H1 (cell line): Measurements from ENCODE around the gene SLC22A13. TPM values are rescaled to one million over a fixed set of nuclear protein-coding genes. Genes with fewer than 3 reads are reported as not detected.
"Not testable (repeated sequence)": the region's sequence is repeated elsewhere in the genome, so short reads cannot be mapped to it uniquely, and the experiment has no call there.

Experiments
- CTCF ChIA-PET: fragments of 300-600 bp; sonication (Branson Sonifier 250); formaldehyde crosslinking; loops from one replicate; lab custom pipeline; 2021; ENCODE audit not compliant: partially characterized antibody; lab: Charles Lee
- POLR2A ChIA-PET: fragments of 300-600 bp; sonication (Branson Sonifier 250); formaldehyde crosslinking; loops from one replicate; lab custom pipeline; 2021; ENCODE audit warnings: inconsistent platforms; ENCODE audit not compliant: partially characterized antibody; lab: Charles Lee
- DNase-seq, 2 experiments: peaks; one replicate each; pipeline versions ENCODE4 v3.0.0 to v3.0.0-alpha.2; 2010 to 2022; ENCODE audit warnings: low spot score in 2 of 2, low read depth in 1 of 2, mixed read lengths in 1 of 2
- FAIRE-seq: peaks from 2 replicates; lab custom pipeline; 2011; peaks lifted over from hg19 to GRCh38; lab: Jason Lieb, UNC
- H2AFZ ChIP-seq: 2 replicates; pipeline ENCODE4 v1.8.1; 2012; ENCODE audit warnings: low read length, inconsistent platforms
- H2AK5ac ChIP-seq: 2 replicates; pipeline ENCODE4 v1.6.1; 2013; ENCODE audit warnings: low read depth, low read length
- H2BK120ac ChIP-seq: replicated peaks from 2 replicates; pipeline ENCODE3; 2013; ENCODE audit warnings: low read depth, low read length, inconsistent platforms
- H2BK12ac ChIP-seq: 2 replicates; pipeline ENCODE4 v1.6.1; 2013; ENCODE audit warnings: low read depth, low read length
- H2BK15ac ChIP-seq: 2 replicates; pipeline ENCODE4 v1.6.1; 2013; ENCODE audit warnings: low read length
- H2BK20ac ChIP-seq: 2 replicates; pipeline ENCODE4 v1.6.1; 2013; ENCODE audit warnings: low read length
- H2BK5ac ChIP-seq: 2 replicates; pipeline ENCODE4 v1.6.1; 2013; ENCODE audit warnings: low read depth, low read length
- H3K14ac ChIP-seq: 2 replicates; pipeline ENCODE4 v1.6.1; 2013; ENCODE audit warnings: inconsistent platforms; ENCODE audit not compliant: insufficient read length
- H3K18ac ChIP-seq: 2 replicates; pipeline ENCODE4 v1.6.1; 2013; ENCODE audit warnings: low read length; ENCODE audit errors: extremely low read depth
- H3K23ac ChIP-seq: 2 replicates; pipeline ENCODE4 v1.6.1; 2013; ENCODE audit warnings: inconsistent platforms; ENCODE audit not compliant: insufficient read length
- H3K23me2 ChIP-seq: 2 replicates; pipeline ENCODE4 v1.6.1; 2013; ENCODE audit warnings: low read depth, low read length
- H3K27ac ChIP-seq: 2 replicates; pipeline ENCODE4 v1.6.1; 2011; ENCODE audit warnings: low read depth, low read length, inconsistent platforms
- H3K27me3 ChIP-seq, 4 experiments: replicated peaks in 1 of 4; 1 replicate in 1 of 4; 2 replicates in 3 of 4; pipeline versions ENCODE4 v1.6.1 to v1.8.1; 2011 to 2013; ENCODE audit warnings: low read length in 3 of 4, mild to moderate bottlenecking in 3 of 4, inconsistent platforms in 2 of 4, mixed read lengths in 2 of 4, moderate library complexity in 1 of 4; ENCODE audit not compliant: control insufficient read depth in 3 of 4, insufficient read depth in 3 of 4; ENCODE audit errors: extremely low read depth in 1 of 4
- H3K36me3 ChIP-seq, 4 experiments: 2 replicates each; pipeline versions ENCODE4 v1.6.1 to v1.8.1; 2011 to 2013; ENCODE audit warnings: mild to moderate bottlenecking in 4 of 4, low read length in 3 of 4, moderate library complexity in 2 of 4, control low read depth in 1 of 4, inconsistent platforms in 1 of 4; ENCODE audit not compliant: insufficient read depth in 4 of 4, control insufficient read depth in 2 of 4
- H3K4ac ChIP-seq: replicated peaks from 2 replicates; pipeline ENCODE3; 2013; ENCODE audit warnings: low read length, low read depth, mixed read lengths, inconsistent platforms; ENCODE audit not compliant: insufficient read length
- H3K4me1 ChIP-seq, 4 experiments: replicated peaks in 1 of 4; 1 replicate in 1 of 4; 2 replicates in 3 of 4; pipeline versions ENCODE4 v1.6.1 to v1.8.1; 2011 to 2013; ENCODE audit warnings: low read length in 3 of 4, inconsistent platforms in 2 of 4, mixed read lengths in 1 of 4; ENCODE audit not compliant: insufficient read depth in 4 of 4, control insufficient read depth in 3 of 4
- H3K4me2 ChIP-seq, 2 experiments: 2 replicates each; pipeline versions ENCODE4 v1.6.1 to v1.8.1; 2011 to 2013; ENCODE audit warnings: low read depth in 2 of 2, low read length in 2 of 2, control low read depth in 1 of 2, inconsistent platforms in 1 of 2, mild to moderate bottlenecking in 1 of 2; ENCODE audit not compliant: insufficient read depth in 1 of 2
- H3K4me3 ChIP-seq, 4 experiments: fragments of 200-600, 300-600 bp in 1 of 4; sonication (generic), shearing (Covaris generic), sonication (Bioruptor Twin) in 1 of 4; 2 replicates each; pipeline versions ENCODE4 v1.5.1 to v1.8.1; 2011 to 2016; ENCODE audit warnings: low read length in 4 of 4, low read depth in 3 of 4, control low read depth in 2 of 4, inconsistent platforms in 2 of 4, mild to moderate bottlenecking in 2 of 4, mixed read lengths in 1 of 4, moderate library complexity in 1 of 4; ENCODE audit not compliant: insufficient read depth in 2 of 4; ENCODE audit errors: extremely low read depth in 1 of 4
- H3K56ac ChIP-seq: replicated peaks from 2 replicates; pipeline ENCODE3; 2013; ENCODE audit warnings: low read depth, mild to moderate bottlenecking, mixed read lengths, low read length, inconsistent platforms; ENCODE audit not compliant: insufficient read length
- H3K79me1 ChIP-seq: 2 replicates; pipeline ENCODE4 v1.6.1; 2013; ENCODE audit warnings: low read depth, low read length, control low read depth
- H3K79me2 ChIP-seq, 2 experiments: 2 replicates each; pipeline versions ENCODE4 v1.6.1 to v1.8.1; 2012 to 2013; ENCODE audit warnings: low read length in 2 of 2, mild to moderate bottlenecking in 2 of 2, inconsistent platforms in 1 of 2; ENCODE audit not compliant: insufficient read depth in 2 of 2, control insufficient read depth in 1 of 2
- H3K9ac ChIP-seq, 4 experiments: replicated peaks in 1 of 4; 1 replicate in 1 of 4; 2 replicates in 3 of 4; pipeline versions ENCODE4 v1.6.1 to v1.8.1; 2011 to 2013; ENCODE audit warnings: low read depth in 3 of 4, low read length in 3 of 4, control low read depth in 2 of 4, mild to moderate bottlenecking in 2 of 4, moderate library complexity in 2 of 4, inconsistent platforms in 1 of 4; ENCODE audit errors: extremely low read depth in 1 of 4
- H3K9me3 ChIP-seq, 2 experiments: 2 replicates each; pipeline versions ENCODE4 v1.6.1 to v1.8.1; 2012 to 2013; ENCODE audit warnings: mild to moderate bottlenecking in 2 of 2, moderate library complexity in 2 of 2, control low read depth in 1 of 2, inconsistent platforms in 1 of 2, low read depth in 1 of 2, low read length in 1 of 2, mixed read lengths in 1 of 2; ENCODE audit not compliant: insufficient read depth in 2 of 2
- H4K20me1 ChIP-seq, 2 experiments: replicated peaks in 1 of 2; 2 replicates each; pipeline versions ENCODE3 to v1.8.1; 2011 to 2013; ENCODE audit warnings: inconsistent platforms in 2 of 2, low read length in 2 of 2, mild to moderate bottlenecking in 1 of 2; ENCODE audit not compliant: insufficient read depth in 2 of 2, control insufficient read depth in 1 of 2
- H4K5ac ChIP-seq: 2 replicates; pipeline ENCODE4 v1.6.1; 2013; ENCODE audit warnings: low read length, low read depth, mixed read lengths, inconsistent platforms; ENCODE audit not compliant: insufficient read length
- H4K8ac ChIP-seq: 2 replicates; pipeline ENCODE4 v1.8.0; 2013; ENCODE audit warnings: mild to moderate bottlenecking, moderate library complexity, low read length, inconsistent platforms; ENCODE audit not compliant: insufficient read depth; ENCODE audit errors: extremely low read depth
- H4K91ac ChIP-seq: replicated peaks from 2 replicates; pipeline ENCODE3; 2013; ENCODE audit warnings: low read length, mixed read lengths, inconsistent platforms; ENCODE audit not compliant: insufficient read length
- WGBS, 2 experiments: shearing (Covaris generic) in 1 of 2; methylation state at CpG; one replicate each; pipeline versions ENCODE4 v1.1.6 to v1.1.7; 2013 to 2015; ENCODE audit warnings: low lambda C conversion rate in 2 of 2, mixed read lengths in 2 of 2, inconsistent platforms in 1 of 2, low coverage in 1 of 2, missing lambda C conversion rate in 1 of 2; ENCODE audit not compliant: insufficient replicate concordance in 2 of 2, insufficient coverage in 1 of 2, insufficient read length in 1 of 2; ENCODE audit errors: extremely low coverage in 1 of 2, missing lambda C conversion rate in 1 of 2; 5-methylcytosine and 5-hydroxymethylcytosine counted together
- polyA plus RNA-seq, 7 experiments: library from polyadenylated mRNA; depleted of rRNA in 3 of 7; stranded (reverse) in 5 of 7; unstranded in 2 of 7; fragments of >200 nt in 5 of 7; fragments of 200-250 nt in 2 of 7; gene quantifications; 1 replicate in 5 of 7; 2 replicates in 1 of 7; 4 replicates in 1 of 7; pipeline versions ENCODE4 v1.2.1 to v1.2.3, GENCODE V29; 2011 to 2013; ENCODE audit warnings: missing spikeins in 2 of 7, mixed read lengths in 2 of 7
- total RNA-seq: library from RNA; stranded (reverse); fragmentation: NEBNext Ultra II Directional; extraction: Animal tissue kit (Norgen Biotek cat#: 25700); gene quantifications from 2 replicates; pipeline ENCODE4 v1.2.1, GENCODE V29; 2021

The SLC22A13 gene
- total and polyA plus RNA-seq, 2 of the 8 experiments (the other 6 are each of a cell fraction or from before 2014, with no cell fraction given), result 0.05 to 0.41 TPM

DNA sequence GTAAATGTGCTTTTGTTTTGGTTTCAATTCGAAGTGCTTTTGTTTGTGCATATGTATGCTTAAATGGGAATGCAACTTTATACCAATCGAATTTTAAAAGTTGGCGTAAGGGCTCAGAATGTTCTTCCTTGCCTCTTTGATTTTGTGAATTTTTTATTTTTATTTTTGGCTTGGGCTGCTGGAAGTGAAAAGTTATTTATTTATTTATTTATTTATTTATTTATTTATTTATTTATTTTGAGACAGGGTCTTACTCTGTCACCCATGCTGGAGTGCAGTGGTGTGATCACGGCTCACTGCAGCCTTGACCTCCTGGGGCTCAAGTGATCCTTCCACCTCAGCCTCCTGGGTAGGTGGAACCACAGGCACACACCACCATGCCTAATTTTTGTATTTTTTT is 22.8 kb upstream of the SLC22A13 start:
- H2BK12ac ChIP-seq, H3K18ac ChIP-seq, H4K91ac ChIP-seq, H2AFZ ChIP-seq, DNase-seq, POLR2A ChIA-PET, H3K79me2 ChIP-seq, H3K27ac ChIP-seq, H3K27me3 ChIP-seq, H3K4me2 ChIP-seq, H3K4me1 ChIP-seq, H2AK5ac ChIP-seq, H2BK15ac ChIP-seq, H3K14ac ChIP-seq, CTCF ChIA-PET, H3K9ac ChIP-seq, H3K9me3 ChIP-seq, H4K8ac ChIP-seq, H3K79me1 ChIP-seq, H3K4ac ChIP-seq, H3K23ac ChIP-seq, H3K4me3 ChIP-seq, H2BK20ac ChIP-seq, H4K5ac ChIP-seq, H4K20me1 ChIP-seq, H2BK5ac ChIP-seq, H3K23me2 ChIP-seq, H2BK120ac ChIP-seq, H3K56ac ChIP-seq, FAIRE-seq: not testable (repeated sequence)
- H3K36me3 ChIP-seq, result peaks cover 2 to 25% (median 14%) of the 10 kb centered on the region in 4 experiments; a peak in 6 of 8 replicates
- WGBS, 2 experiments, result 90% methylated on average over 4 of the region's 4 CpGs; no CpG with 5 or more reads in 1 of the 2 experiments
